ENCODE measurements around the gene NKAPD1. TPM values are rescaled to one million over a fixed set of nuclear protein-coding genes. Genes with fewer than 3 reads are reported as not detected.

NKAPD1 gene
- total and polyA plus RNA-seq, 2 of the 13 experiments (the other 11 are each of a cell fraction or from before 2014, with no cell fraction given) = 11.2 to 22.5 TPM

- TF ChIP-seq HOXA5 (CRISPR knock-in tag; IDR thresholded peaks at IDR 0.05) (peak; percentile 89), HNRNPK (IDR thresholded peaks at IDR 0.05; ENCODE audit: low read depth, low read length, poor library complexity, severe bottlenecking) (peak; percentile 22), ATM (IDR thresholded peaks at IDR 0.05; ENCODE audit: borderline replicate concordance) (no peak), ZNF264 (CRISPR knock-in tag; IDR thresholded peaks at IDR 0.05) (peak; percentile 34; the same call in 1 of the 2 replicates), IKZF1 (IDR thresholded peaks at IDR 0.05) (no peak), HIVEP1 (CRISPR knock-in tag; IDR thresholded peaks at IDR 0.05) (peak; percentile 94), KAT2B (IDR thresholded peaks at IDR 0.05; ENCODE audit: borderline replicate concordance, low read depth, low read length) (no peak), ZNF800 (CRISPR knock-in tag; IDR thresholded peaks at IDR 0.05) (peak; percentile 93), ZNF543 (CRISPR knock-in tag; IDR thresholded peaks at IDR 0.05) (peak; percentile 89), PAWR (CRISPR knock-in tag; IDR thresholded peaks at IDR 0.05; ENCODE audit: borderline replicate concordance) (no peak), BRF2 (CRISPR knock-in tag; IDR thresholded peaks at IDR 0.05) (peak; percentile 96), RARA (CRISPR knock-in tag; IDR thresholded peaks at IDR 0.05) (peak; percentile 60; the same call in 1 of the 2 replicates), ZNF503 (CRISPR knock-in tag; IDR thresholded peaks at IDR 0.05) (peak; percentile 55; the same call in 1 of the 2 replicates), ZBTB40 (IDR thresholded peaks at IDR 0.05) (no peak), ZBTB40 (CRISPR knock-in tag; IDR thresholded peaks at IDR 0.05) (peak; percentile 89)
Measured at GRCh38 chr11:112024773-112025678, 49.1 kb upstream of the NKAPD1 start, which contains the start of gene DLAT (continued).
